Esophagus muscularis mucosa (tissue), 3 donors: Measurements from ENCODE around the gene OVOL2.

Experiments
- CTCF ChIP-seq, 3 experiments: fragments of 200-600 bp in 2 of 3; fragments of 450-650 bp in 1 of 3; sonication (generic) in 2 of 3; IDR thresholded peaks; one replicate each; pipeline ENCODE4 v1.5.1; 2017 to 2019; ENCODE audit warnings: antibody characterized with exemption in 3 of 3, mild to moderate bottlenecking in 2 of 3, moderate library complexity in 1 of 3
- EP300 ChIP-seq: sonication (generic); formaldehyde crosslinking; IDR thresholded peaks from one replicate; pipeline ENCODE4 v1.6.1; 2017; ENCODE audit warnings: antibody characterized with exemption

GRCh38 chr20:18055261-18055660, 2.5 kb downstream of the OVOL2 start:
- TF ChIP-seq CTCF (IDR thresholded peaks at IDR 0.05) (no peak), EP300 (no peak)
